GM23338 (cell line): ENCODE results near the gene TBCD. TPM values are rescaled to one million over a fixed set of nuclear protein-coding genes. Genes with fewer than 3 reads are reported as not detected.

Experiments used
- ATAC-seq: fragments of 200-7000 bp; cut with Tn5 transposase; 3 replicates; pipeline ENCODE4 v1.9.1; 2020
- DNase-seq: peaks from one replicate; pipeline ENCODE4 v3.0.0-alpha.2; 2015; ENCODE audit warnings: low spot score
- H2AFZ ChIP-seq: fragments of 200-600 bp; sonication (generic); 2 replicates; pipeline ENCODE4 v1.8.0; 2016; ENCODE audit warnings: antibody characterized with exemption, mild to moderate bottlenecking, moderate library complexity
- H3F3A ChIP-seq: fragments of 200-600 bp; sonication (generic); replicated peaks from 2 replicates; pipeline ENCODE4 v1.8.0; 2017; ENCODE audit warnings: antibody characterized with exemption, mixed run types, low read depth
- H3K27ac ChIP-seq: fragments of 200-600 bp; sonication (generic); 2 replicates; pipeline ENCODE4 v1.6.1; 2016; ENCODE audit warnings: low read depth
- H3K27me3 ChIP-seq: fragments of 200-600 bp; sonication (generic); 2 replicates; pipeline ENCODE4 v1.8.0; 2016; ENCODE audit warnings: mild to moderate bottlenecking, mixed run types, moderate library complexity; ENCODE audit not compliant: insufficient read depth
- H3K36me3 ChIP-seq: fragments of 200-600 bp; sonication (generic); 2 replicates; pipeline ENCODE4 v1.8.0; 2016; ENCODE audit warnings: mild to moderate bottlenecking; ENCODE audit not compliant: insufficient read depth
- H3K4me1 ChIP-seq: fragments of 200-600 bp; sonication (generic); 2 replicates; pipeline ENCODE4 v1.8.0; 2016; ENCODE audit warnings: mild to moderate bottlenecking, moderate library complexity; ENCODE audit not compliant: insufficient read depth
- H3K4me2 ChIP-seq: fragments of 200-600 bp; sonication (generic); 2 replicates; pipeline ENCODE4 v1.7.1; 2017; ENCODE audit warnings: mixed run types
- H3K4me3 ChIP-seq: fragments of 200-600 bp; sonication (generic); 2 replicates; pipeline ENCODE4 v1.6.1; 2016; ENCODE audit warnings: mixed run types
- H3K79me2 ChIP-seq: fragments of 200-600 bp; sonication (generic); replicated peaks from 2 replicates; pipeline ENCODE4 v1.8.0; 2017; ENCODE audit warnings: mild to moderate bottlenecking; ENCODE audit not compliant: insufficient read depth
- H3K9me2 ChIP-seq: fragments of 200-600 bp; sonication (generic); 2 replicates; pipeline ENCODE4 v1.8.0; 2017; ENCODE audit not compliant: insufficient read depth
- H4K20me1 ChIP-seq: fragments of 200-600 bp; sonication (generic); replicated peaks from 2 replicates; pipeline ENCODE4 v1.8.0; 2017; ENCODE audit warnings: mild to moderate bottlenecking; ENCODE audit not compliant: insufficient read depth
- H3K27ac Mint-ChIP-seq: 2 replicates; pipeline ENCODE4 v1.8.0; 2020; ENCODE audit warnings: inconsistent platforms, mild to moderate bottlenecking, moderate library complexity, mixed read lengths
- H3K27me3 Mint-ChIP-seq: 3 replicates; pipeline ENCODE4 v1.8.0; 2022; ENCODE audit warnings: low read depth, mild to moderate bottlenecking, moderate library complexity, mixed read lengths, inconsistent platforms; ENCODE audit not compliant: insufficient read depth, poor library complexity
- H3K36me3 Mint-ChIP-seq: 3 replicates; pipeline ENCODE4 v1.8.0; 2021; ENCODE audit warnings: low read depth, mild to moderate bottlenecking, inconsistent platforms, moderate library complexity, mixed read lengths
- H3K4me1 Mint-ChIP-seq: 3 replicates; pipeline ENCODE4 v1.8.0; 2020; ENCODE audit warnings: mild to moderate bottlenecking, inconsistent platforms, mixed read lengths
- H3K4me3 Mint-ChIP-seq: 3 replicates; pipeline ENCODE4 v1.8.0; 2021; ENCODE audit warnings: moderate library complexity, mild to moderate bottlenecking, inconsistent platforms, mixed read lengths
- H3K9me3 Mint-ChIP-seq: 3 replicates; pipeline ENCODE4 v1.8.0; 2020; ENCODE audit warnings: moderate library complexity, mild to moderate bottlenecking, inconsistent platforms, mixed read lengths
- CREB1 ChIP-seq: fragments of 250-450 bp; sonication (Bioruptor Pico); IDR thresholded peaks from 2 replicates; pipeline ENCODE4 v1.5.0; 2020; ENCODE audit warnings: low read depth, mild to moderate bottlenecking, moderate library complexity
- CTCF ChIP-seq, 2 experiments: fragments of 200-600 bp in 1 of 2; sonication (generic) in 1 of 2; conservative IDR thresholded peaks; 2 replicates each; pipeline versions ENCODE4 v1.5.1 to v1.6.1; 2016 to 2017; ENCODE audit warnings: antibody characterized with exemption in 2 of 2, low read depth in 2 of 2, mild to moderate bottlenecking in 2 of 2, moderate library complexity in 1 of 2
- ETS1 ChIP-seq: IDR thresholded peaks from 2 replicates; pipeline ENCODE4 v1.6.1; 2016; ENCODE audit warnings: antibody characterized with exemption
- EZH2 ChIP-seq: fragments of 200-600 bp; sonication (generic); IDR thresholded peaks from one replicate; pipeline ENCODE4 v1.8.0; 2017; ENCODE audit warnings: antibody characterized with exemption, mild to moderate bottlenecking, low read depth; ENCODE audit not compliant: unreplicated experiment
- EZH2phosphoT487 ChIP-seq: fragments of 200-600 bp; sonication (generic); IDR thresholded peaks from one replicate; pipeline ENCODE4 v1.8.1; 2018; ENCODE audit warnings: antibody characterized with exemption; ENCODE audit not compliant: unreplicated experiment
- JUNB ChIP-seq: IDR thresholded peaks from one replicate; pipeline ENCODE4 v1.6.1; 2016; ENCODE audit warnings: antibody characterized with exemption; ENCODE audit not compliant: unreplicated experiment
- REST ChIP-seq: IDR thresholded peaks from one replicate; pipeline ENCODE4 v1.6.1; 2018; ENCODE audit warnings: antibody characterized with exemption; ENCODE audit not compliant: unreplicated experiment
- STAT1 ChIP-seq: IDR thresholded peaks from one replicate; pipeline ENCODE4 v1.6.1; 2016; ENCODE audit warnings: antibody characterized with exemption; ENCODE audit not compliant: unreplicated experiment
- ZNF331 ChIP-seq: fragments of 250-450 bp; sonication (Bioruptor Pico); IDR thresholded peaks from 2 replicates; pipeline ENCODE4 v1.5.0; 2020; ENCODE audit warnings: low read depth, mild to moderate bottlenecking, moderate library complexity
- ZNF462 ChIP-seq: fragments of 250-450 bp; sonication (Bioruptor Pico); IDR thresholded peaks from 2 replicates; pipeline ENCODE4 v1.5.0; 2020; ENCODE audit warnings: mild to moderate bottlenecking, moderate library complexity
- polyA plus RNA-seq: library from polyadenylated mRNA; unstranded; fragments of >200 nt; fragmentation: Nextera tagmentation; extraction: Ambion mirVana; gene quantifications from 2 replicates; pipeline ENCODE4 v1.2.1, GENCODE V29; 2016
- total RNA-seq: library from RNA; depleted of rRNA; stranded (reverse); fragments of >200 nt; shearing (Covaris generic); gene quantifications from 2 replicates; pipeline ENCODE4 v1.2.3, GENCODE V29; 2014

The TBCD gene
- total and polyA plus RNA-seq, 2 experiments from 2014 or later = 75.0 to 116 TPM

GRCh38 chr17:82908543-82909160 lies 156.8 kb downstream of the TBCD start (continued):
- TF ChIP-seq REST = no peak

GRCh38 chr17:82909322-82909904 lies 157.5 kb downstream of the TBCD start:
- Histone ChIP-seq H3K4me2 (no peak overlapping the region), H3K9me2 (no peaks in the 10 kb centered on the region), H3K4me1 (no peaks in the 10 kb centered on the region), H3K4me3 (no peak overlapping the region), H3K79me2 (no peaks in the 10 kb centered on the region), H3K27ac (no peak overlapping the region), H4K20me1 (no peaks in the 10 kb centered on the region; the same call in 1 of the 2 replicates), H2AFZ (no peak overlapping the region), H3K27me3 (no peaks in the 10 kb centered on the region), H3K36me3 (no peaks in the 10 kb centered on the region), H3F3A (no peaks in the 10 kb centered on the region)
- Mint-ChIP-seq H3K4me3 (no peak overlapping the region), H3K27ac (no peak overlapping the region), H3K36me3 (peaks cover 39% of the 10 kb centered on the region), H3K9me3 (no peaks in the 10 kb centered on the region; the same call in 2 of the 3 replicates), H3K27me3 (peaks cover 8% of the 10 kb centered on the region), H3K4me1 (no peaks in the 10 kb centered on the region; the same call in 2 of the 3 replicates)
- no peak for DNase-seq
- ATAC-seq = no peak
- TF ChIP-seq EZH2 (no peak), ZNF462 (CRISPR knock-in tag) (no peak), EZH2phosphoT487 (no peak), JUNB (no peak), ZNF331 (CRISPR knock-in tag) (no peak), CTCF (conservative IDR thresholded peaks at IDR 0.05; ENCODE audit: low read depth in 2 of 2) (no peak), CREB1 (CRISPR knock-in tag) (no peak), STAT1 (no peak), ETS1 (no peak)
